NCI-H1436 treated with DMSO at 0.1 percent for 48 hours (cell line): ENCODE results near the gene MYL6.
A peak's percentile ranks its signal among the peaks of the same experiment; 100 is the strongest.
"Not testable (repeated sequence)": the region's sequence is repeated elsewhere in the genome, so short reads cannot be mapped to it uniquely, and the experiment has no call there.

ENCODE experiments used
- DNase-seq: peaks from one replicate; lab custom pipeline; 2025; lab: John Stamatoyannopoulos, UW

The MYL6 gene

DNA sequence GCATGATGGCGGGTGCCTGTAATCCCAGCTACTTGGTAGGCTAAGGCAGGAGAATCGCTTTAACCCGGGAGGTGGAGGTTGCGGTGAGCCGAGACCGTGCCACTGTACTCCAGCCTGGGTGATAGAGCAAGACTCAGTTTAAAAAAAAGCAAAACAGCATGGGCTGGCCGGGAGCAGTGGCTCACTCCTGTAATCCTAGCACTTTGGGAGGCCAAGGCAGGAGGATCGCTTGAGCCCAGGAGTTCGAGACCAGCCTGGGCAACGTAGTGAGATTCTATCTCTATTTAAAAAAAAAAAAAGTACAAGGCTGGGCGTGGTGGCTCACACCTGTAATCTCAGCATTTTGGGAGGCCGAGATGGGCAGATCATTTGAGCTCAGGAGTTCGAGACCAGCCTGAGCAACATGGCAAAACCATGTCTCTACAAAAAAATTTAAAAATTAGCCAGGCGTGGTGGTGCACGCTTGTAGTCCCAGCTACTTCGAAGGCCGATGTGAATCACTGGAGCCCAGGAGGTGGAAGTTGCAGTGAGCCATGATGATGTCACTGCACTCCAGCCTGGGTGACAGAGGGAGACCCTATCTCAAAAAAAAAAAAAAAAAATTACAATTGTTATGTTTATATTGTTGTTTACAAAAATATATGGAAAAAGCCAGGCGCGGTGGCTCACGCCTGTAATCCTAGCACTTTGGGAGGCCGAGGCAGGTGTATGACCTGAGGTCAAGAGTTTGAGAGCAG lies 1.5 kb upstream of the MYL6 start:
- DNase-seq = not testable (repeated sequence)

GRCh38 chr12:56157201-56158028 lies 744 bp upstream of the MYL6 start:
- DNase-seq = peak; percentile 42

- no peak for DNase-seq
Observed at GRCh38 chr12:56158926-56159461, 835 bp downstream of the MYL6 start.

GRCh38 chr12:56159482-56160192 lies 1.5 kb downstream of the MYL6 start:
- DNase-seq = no peak

DNA sequence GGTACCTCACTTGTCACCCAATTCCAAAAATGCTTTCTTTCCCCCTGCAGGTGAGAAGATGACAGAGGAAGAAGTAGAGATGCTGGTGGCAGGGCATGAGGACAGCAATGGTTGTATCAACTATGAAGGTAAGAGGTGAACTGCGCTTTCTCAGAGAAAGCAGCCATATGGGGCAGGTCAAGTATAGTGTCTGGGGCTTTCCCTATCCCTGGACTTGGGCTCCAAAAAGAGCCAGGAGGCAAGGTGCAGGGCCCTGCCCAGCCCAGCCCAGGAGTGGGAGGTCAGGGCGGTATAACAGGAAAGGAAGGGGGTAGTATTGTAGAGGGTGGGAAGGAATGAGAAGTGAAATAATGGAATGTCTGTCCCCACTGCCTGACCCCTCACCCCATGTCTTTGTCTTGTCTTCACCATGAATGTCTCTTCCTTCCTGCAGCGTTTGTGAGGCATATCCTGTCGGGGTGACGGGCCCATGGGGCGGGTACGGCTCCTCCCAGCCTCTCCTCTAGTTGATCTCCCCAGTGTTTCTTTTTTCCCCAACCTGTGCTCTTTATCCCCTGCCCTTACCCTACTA lies 2.1 kb downstream of the MYL6 start:
- DNase-seq = no peak

GRCh38 chr12:56160894-56161689 lies 2.9 kb downstream of the MYL6 start:
- no peak for DNase-seq

DNA sequence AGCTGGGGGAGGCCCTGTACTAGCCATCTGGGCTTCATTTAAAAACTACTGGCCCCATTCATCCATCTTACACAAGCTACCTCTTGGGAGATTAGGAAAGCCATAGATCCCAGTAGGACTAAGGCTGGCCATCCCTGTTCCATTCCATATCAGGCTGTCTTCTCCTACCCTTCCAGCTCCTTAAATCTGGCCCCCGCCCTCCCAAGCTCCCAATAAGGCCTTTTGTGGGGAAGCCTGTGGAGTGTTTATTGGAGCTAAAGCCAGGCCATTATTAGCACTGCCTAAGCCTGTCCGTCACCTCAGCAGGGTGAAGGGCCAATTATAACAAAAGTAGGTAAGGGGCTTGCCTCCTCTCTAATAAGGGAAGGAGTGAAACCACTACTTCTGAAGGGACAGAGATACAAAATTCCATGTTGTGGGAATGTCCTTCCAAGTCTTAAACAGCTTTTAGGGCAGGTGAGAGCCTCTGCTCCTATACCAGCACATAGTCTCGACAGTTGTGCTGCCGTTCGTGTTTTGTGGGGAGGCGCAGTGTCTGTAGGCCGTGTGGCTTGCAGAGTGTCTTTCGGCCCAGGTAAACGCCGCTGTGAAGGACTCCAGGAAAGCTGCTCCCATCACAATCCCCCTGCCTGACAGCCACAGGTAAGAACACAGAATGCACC lies 3.7 kb downstream of the MYL6 start:
- no peak for DNase-seq

DNA sequence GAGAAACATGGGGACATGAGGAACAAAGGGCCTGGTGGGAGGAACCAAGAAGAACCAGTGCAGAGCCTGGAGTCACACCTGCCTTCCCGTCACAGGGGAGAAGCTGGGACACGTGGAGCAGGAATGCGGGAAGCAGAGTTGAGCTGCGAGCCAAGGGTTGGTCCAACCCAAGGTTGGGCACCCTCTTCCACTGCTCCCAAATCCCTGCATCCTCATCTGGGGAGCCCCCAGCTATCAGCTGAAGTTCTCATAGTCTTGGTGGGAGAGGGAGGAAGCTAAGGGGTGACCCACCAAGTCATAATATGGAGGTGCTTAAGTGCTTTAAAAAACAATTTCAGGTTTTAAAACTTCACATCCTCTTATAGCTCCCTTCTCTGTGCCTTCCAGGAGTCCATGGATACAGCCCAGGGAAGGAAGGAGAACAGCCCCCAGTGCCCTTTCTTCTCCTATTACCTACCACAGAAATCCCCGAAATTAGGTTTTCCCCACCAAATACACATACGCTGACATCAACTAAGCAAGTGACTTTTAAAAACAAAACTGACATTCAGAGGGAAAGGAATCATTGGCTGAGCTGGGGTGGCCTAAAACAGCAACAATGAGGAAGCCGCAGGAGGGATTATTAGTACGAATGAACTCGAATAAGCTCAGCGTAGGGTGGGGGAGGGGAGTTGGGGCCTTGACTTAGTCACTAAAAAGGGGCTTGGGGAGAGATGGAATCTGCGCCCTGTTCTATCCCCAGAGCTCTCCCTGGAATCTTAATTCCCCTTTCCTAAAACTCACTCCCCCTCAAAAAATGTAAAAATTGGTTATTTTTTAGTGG lies 4.5 kb downstream of the MYL6 start:
- no peak for DNase-seq

DNA sequence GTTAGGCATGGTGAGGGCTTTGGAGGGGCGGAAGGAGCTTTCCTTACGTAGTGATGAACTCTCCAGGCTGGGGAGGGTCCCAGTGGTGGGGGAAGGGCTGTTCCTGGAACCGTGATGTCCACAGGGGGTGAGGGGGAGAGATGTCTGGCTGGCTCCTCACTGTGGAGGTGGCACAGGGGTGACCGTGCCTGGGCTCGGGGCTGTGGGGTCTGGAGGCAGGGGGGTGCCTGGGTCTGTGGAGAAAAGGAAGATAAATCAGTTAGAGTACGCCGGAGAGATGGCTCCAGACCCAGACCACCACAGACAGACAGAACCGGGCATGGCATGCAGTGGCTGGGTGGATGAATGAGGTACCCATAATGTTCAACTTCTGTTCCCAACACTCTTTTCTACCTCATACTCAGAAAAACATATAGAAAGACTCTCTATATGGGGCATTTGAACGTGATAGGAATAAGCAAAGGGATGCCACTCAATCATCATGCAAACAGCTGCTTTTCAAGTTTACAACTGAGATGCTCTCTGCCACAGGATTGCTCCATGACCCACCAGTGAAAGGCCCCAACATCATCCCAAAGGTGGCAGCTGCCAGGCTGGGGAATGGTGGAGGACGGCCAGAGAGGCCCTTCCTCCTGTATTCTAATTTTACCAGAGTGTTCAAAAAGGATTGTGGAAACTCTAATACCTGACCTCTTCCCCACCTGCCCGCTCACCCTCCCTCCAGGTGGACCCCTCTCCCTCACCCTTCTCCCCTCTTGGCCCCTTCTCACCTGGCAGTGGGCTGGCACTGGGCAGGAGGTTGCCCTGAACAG lies 5.6 kb downstream of the MYL6 start:
- DNase-seq = no peak

DNA sequence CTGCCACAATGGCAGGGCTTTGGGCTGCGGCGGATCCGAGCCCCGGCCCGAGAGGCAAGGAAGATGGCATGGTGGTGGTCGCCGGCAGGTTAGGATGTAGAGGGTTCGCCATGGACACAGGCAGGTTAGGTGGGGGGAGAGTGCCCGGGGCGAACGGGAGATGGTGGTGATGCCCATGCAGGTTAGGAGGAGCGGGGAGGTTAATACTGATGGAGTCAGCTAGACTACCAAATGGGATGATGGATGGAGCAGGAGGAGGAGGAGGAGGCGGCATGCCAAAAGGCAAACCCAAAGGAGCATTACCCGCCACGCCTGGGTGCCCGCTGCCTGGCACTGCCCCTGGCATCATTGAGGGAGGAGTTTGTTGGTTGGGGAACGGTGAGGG lies 6.2 kb downstream of the MYL6 start:
- no peak for DNase-seq

DNA sequence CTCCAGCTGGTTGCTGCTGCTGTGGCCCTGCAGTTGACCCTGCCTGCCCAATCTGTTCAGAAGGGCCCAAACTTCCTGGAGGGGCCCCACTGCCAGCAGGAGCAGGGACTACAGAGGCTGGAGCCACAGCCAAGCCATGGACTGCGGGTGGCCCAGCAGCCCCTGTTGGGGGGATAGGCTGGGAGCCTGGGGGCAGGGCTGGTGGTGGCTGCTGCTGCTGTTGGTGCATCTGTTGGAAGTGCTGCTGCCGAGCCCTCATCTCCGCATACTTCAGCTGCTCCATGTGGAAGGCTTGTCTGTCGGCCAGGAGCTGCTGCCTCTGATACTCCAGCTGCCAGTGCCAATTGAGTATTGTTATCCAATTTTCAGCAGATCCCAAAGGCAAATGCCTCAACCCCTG lies 7.2 kb downstream of the MYL6 start:
- DNase-seq = no peak

DNA sequence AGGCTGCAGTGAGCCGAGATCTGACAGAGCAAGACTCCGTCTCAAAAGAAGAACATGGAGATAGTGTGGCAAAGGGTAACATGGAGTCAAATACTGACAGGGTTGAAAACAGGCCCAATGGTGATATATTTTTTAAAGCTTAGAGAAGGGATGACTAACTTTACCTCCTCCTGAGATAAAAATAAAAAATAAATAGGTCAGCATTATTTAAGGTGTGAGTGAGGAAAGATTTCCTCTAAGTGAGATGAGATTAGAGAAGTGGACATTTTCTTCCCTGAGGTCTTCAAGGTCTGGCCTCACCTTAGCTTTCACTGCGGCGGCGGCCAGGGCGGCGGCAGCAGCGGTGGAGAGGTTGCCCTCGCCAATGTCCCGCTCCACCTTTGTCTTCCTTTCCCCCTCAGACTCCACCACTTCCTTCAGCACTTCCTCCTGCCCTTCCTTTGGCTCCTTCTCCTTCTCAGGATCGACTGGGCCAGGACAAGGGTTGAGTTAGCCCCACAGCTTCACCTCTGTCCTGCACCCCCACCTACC lies 11.1 kb downstream of the MYL6 start:
- no peak for DNase-seq

DNA sequence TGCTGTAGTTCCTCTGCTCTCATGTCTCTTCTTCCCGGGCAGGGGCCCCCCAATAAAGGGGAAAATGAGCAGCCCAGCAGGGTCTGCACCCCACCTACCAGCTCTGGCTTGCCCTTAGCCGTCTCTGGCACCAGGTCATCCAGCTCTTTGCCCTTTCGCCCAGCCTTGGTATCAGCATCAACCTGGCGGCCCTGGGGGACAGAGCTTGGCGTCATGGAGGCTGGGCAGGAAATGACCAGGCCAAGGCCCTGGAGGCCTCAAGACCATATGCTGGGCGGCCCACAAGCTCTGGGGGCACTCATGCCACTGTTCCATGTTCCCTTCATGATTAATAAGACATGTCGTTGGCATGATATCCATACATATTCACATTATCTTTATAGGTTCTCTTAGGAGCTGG lies 14.7 kb downstream of the MYL6 start:
- DNase-seq = no peak

DNA sequence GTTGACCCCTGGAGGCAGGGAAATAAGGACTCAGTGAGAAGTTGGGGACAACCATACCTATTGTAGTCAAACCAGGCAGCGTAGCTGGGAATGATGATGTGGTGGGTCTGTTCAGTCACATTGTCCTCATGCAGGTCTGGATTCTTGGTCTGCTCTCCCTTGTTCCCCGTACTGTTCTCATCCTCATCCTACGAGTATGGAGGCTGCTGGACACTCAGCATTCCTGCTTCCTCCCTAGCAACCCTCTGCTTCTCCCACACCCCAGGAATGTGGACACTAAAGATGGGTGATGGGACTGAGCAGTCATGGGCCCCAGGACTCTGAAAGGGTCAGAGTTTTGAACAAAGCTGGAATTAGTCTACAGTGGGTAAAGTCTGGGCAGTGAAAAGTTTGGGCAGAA lies 20.2 kb downstream of the MYL6 start:
- no peak for DNase-seq

GRCh38 chr12:56186957-56187356 lies 28.8 kb downstream of the MYL6 start:
- no peak for DNase-seq

GRCh38 chr12:56188131-56188777 lies 30.1 kb downstream of the MYL6 start:
- no peak for DNase-seq

DNA sequence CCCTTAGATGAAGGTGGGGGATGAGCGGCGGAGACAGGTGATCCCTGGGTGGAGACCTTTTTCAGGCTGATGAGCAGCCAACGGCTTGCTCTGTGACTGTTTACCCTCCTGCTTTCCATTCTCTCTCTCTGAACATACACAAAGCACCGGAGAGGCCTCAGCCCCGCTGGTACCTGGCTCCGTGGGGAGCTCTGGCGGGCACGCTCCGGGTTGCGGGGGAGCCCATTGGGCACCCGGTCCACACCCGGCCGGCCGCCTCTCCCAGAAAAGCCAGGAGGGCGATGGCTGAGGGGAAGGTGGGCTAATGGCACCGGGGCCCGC lies 30.6 kb downstream of the MYL6 start:
- no peak for DNase-seq

DNA sequence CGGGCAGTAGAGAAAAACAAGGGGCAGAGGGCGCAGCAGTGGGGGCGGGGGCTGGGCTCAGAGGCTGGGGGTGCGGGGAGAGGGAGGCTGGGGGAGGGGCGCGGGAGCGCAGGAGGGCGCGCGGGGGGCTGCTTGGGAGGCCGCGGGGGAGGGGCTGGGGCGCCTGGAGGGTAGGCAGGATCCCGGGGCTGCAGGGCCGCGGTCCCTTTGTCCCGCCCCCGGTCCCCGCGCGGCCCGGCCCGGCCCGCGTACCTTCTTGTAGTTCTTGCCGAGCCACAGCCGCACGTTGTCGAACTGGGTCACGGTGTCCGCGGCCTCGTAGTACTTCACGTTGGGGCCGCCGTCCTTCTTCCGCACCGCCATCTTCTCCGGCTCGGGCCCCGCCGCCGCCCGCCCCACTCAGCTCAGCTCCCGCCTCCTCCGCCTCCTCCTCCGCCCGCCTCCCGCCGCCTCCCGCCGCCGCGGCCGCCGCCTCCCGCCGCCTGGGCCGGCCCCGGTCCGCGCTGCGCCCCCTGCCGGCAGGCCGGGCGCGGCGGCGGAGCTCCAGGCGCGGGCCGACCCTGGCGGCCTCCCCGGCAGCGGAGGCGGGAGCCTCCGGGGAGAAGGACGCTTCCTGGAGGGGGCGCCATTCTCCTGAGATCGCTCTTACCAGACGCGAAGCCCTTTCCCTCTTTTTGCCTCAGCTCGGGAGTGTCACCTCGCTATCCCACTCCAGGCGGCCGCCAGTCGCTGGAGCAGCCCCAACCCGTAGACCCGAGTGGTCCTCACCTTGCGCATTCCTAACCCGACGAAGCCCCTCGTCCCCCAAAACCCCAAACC lies 31.1 kb downstream of the MYL6 start, which contains the start of gene SMARCC2:
Gene SMARCC2 (minus strand): TSS at position 385 of the 819 bp plus-strand sequence. CDS start 22 bp downstream, at position 363.
- no peak for DNase-seq
